CD4-positive, alpha-beta T cell treated with Interleukin-2 at 100 ng/mL for 4 hours (primary cell): ENCODE measurements around the gene POLG2.
"Not testable (repeated sequence)": the region's sequence is repeated elsewhere in the genome, so short reads cannot be mapped to it uniquely, and the experiment has no call there.

Experiments
- DNase-seq: peaks from one replicate; pipeline ENCODE4 v3.0.0-alpha.2; 2020; ENCODE audit warnings: low spot score

Gene POLG2

GRCh38 chr17:64439956-64440355 lies 56.9 kb downstream of the POLG2 start:
- DNase-seq, result no peak

DNA sequence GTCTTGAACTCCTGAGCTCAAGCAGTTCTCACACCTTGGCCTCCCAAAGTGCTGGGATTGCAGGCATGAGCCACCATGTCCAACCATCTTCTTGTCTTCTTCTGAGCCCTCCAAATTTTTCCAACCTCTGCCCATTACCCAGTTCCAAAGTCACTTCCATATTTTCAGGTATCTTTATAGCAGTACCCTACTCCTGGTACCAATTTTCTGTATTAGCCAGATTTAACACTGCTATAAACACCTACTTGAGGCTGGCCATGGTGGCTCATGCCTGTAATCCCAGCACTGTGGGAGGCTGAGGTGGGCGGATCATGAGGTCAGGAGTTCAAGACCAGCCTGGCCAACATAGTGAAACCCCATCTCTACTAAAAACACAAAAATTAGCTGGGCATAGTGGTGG lies 57.3 kb downstream of the POLG2 start:
- not testable (repeated sequence) for DNase-seq

GRCh38 chr17:64437944-64438525 lies 58.8 kb downstream of the POLG2 start:
- DNase-seq, result no peak

GRCh38 chr17:64431534-64431933 lies 65.3 kb downstream of the POLG2 start:
- no peak for DNase-seq

- not testable (repeated sequence) for DNase-seq
Measured at GRCh38 chr17:64430036-64430435, 66.8 kb downstream of the POLG2 start.

DNA sequence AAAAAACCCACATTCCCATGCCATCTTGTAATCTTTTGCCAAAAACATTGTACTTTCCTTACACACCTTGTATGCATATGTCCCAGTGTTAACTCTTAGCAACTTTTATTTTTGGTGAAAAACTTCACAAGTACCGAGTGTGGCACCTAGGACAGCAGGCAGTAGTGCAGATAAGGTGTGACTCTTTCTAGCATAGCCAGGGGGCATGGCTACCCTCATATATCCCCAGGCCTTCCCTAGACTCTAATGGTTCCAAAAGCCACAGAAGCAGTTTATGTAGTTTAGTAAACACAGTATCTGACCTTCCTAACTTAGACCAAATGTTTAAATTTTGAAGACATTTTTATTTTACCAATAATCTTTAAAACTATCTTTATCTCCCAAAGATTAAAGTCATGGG lies 68.4 kb downstream of the POLG2 start:
- no peak for DNase-seq
